Right ventricle myocardium inferior (tissue), 1 donor: ENCODE measurements around the gene MAP4K5. TPM values are rescaled to one million over a fixed set of nuclear protein-coding genes. Genes with fewer than 3 reads are reported as not detected.

ENCODE experiments used
- ATAC-seq: fragments of 200-7000 bp; cut with Tn5 transposase; one replicate; pipeline ENCODE4 v1.9.1; 2020; ENCODE audit warnings: mild to moderate bottlenecking, moderate library complexity
- DNase-seq: peaks from one replicate; pipeline ENCODE4 v3.0.0; 2021; ENCODE audit errors: missing footprints
- intact Hi-C: fragments of 100-400 bp; cut with DNase I; formaldehyde crosslinking; loops from one replicate; pipeline ENCODE4 v1.11.0; 2022
- total RNA-seq: library from RNA; stranded (reverse); fragmentation: NEBNext Ultra II Directional; extraction: Animal tissue kit (Norgen Biotek cat#: 25700); gene quantifications from one replicate; pipeline ENCODE4 v1.2.1, GENCODE V29; 2021
- donor health status: DM: no; HTN: yes; CAD: no; lungs with severe emphysema.

Gene MAP4K5
- total RNA-seq, 1 donor from 2014 or later: 14.3 TPM

GRCh38 chr14:50534416-50534815 lies 2.0 kb upstream of the MAP4K5 start:
- no peak for ATAC-seq
- DNase-seq: no peak
- intact Hi-C loops: loop anchor here (5.0 kb wide), 2 partner anchors 192 to 667 kb away; no protein-coding TSS in a partner anchor

GRCh38 chr14:50533806-50534205 lies 1.4 kb upstream of the MAP4K5 start:
- no peak for ATAC-seq
- intact Hi-C loops: loop anchor here (2.0 to 5.0 kb wide), 3 partner anchors 192 to 667 kb away; partner anchors contain the start of genes DMAC2L and L2HGDH
- no peak for DNase-seq

GRCh38 chr14:50533241-50533705 lies 904 bp upstream of the MAP4K5 start:
- ATAC-seq: no peak
- DNase-seq: no peak
- intact Hi-C loops: loop anchor here (2.0 to 5.0 kb wide), 3 partner anchors 191 to 666 kb away; partner anchors contain the start of genes DMAC2L and L2HGDH

- DNase-seq (peak; percentile 81), ATAC-seq (peak; percentile 38)
- intact Hi-C loops: loop anchor here (1.0 to 5.0 kb wide), 4 partner anchors 190 to 665 kb away; partner anchors contain the start of genes DMAC2L and L2HGDH
Measured at GRCh38 chr14:50531595-50532501, 521 bp downstream of the MAP4K5 start.

- intact Hi-C loops: loop anchor here (5.0 kb wide), 2 partner anchors 189 to 664 kb away; no protein-coding TSS in a partner anchor
- DNase-seq: no peak
Measured at GRCh38 chr14:50530794-50531365, 1.5 kb downstream of the MAP4K5 start.

GRCh38 chr14:50530358-50530757 lies 2.0 kb downstream of the MAP4K5 start:
- intact Hi-C loops: loop anchor here (5.0 kb wide), 2 partner anchors 188 to 663 kb away; no protein-coding TSS in a partner anchor
- no peak for ATAC-seq

More at GRCh38 chr14:50530794-50531365, 1.5 kb downstream of the MAP4K5 start:
- ATAC-seq: no peak

GRCh38 chr14:50529288-50530179 lies 2.8 kb downstream of the MAP4K5 start:
- DNase-seq: no peak
- no peak for ATAC-seq
- intact Hi-C loops: loop anchor here (5.0 kb wide), 2 partner anchors 187 to 662 kb away; no protein-coding TSS in a partner anchor

More at GRCh38 chr14:50530358-50530757, 2.0 kb downstream of the MAP4K5 start:
- DNase-seq: no peak

- intact Hi-C loops: no loop called here
- DNase-seq: no peak
- no peak for ATAC-seq
Measured at GRCh38 chr14:50528000-50528399, 4.4 kb downstream of the MAP4K5 start.

GRCh38 chr14:50524731-50525515 lies 7.4 kb downstream of the MAP4K5 start:
- intact Hi-C loops: no loop called here
- DNase-seq: no peak
- ATAC-seq: no peak

GRCh38 chr14:50524060-50524459 lies 8.3 kb downstream of the MAP4K5 start:
- intact Hi-C loops: no loop called here
- no peak for DNase-seq
- ATAC-seq: no peak

- ATAC-seq: no peak
- intact Hi-C loops: no loop called here
Measured at GRCh38 chr14:50523271-50524041, 8.9 kb downstream of the MAP4K5 start.

GRCh38 chr14:50521912-50522341 lies 10.4 kb downstream of the MAP4K5 start:
- DNase-seq (no peak), ATAC-seq (no peak)
- intact Hi-C loops: no loop called here

More at GRCh38 chr14:50523271-50524041, 8.9 kb downstream of the MAP4K5 start:
- DNase-seq: no peak

- intact Hi-C loops: no loop called here
- peak; percentile 56 for ATAC-seq
Measured at GRCh38 chr14:50520947-50521815, 11.2 kb downstream of the MAP4K5 start.

GRCh38 chr14:50516091-50516490 lies 16.3 kb downstream of the MAP4K5 start:
- no peak for ATAC-seq
- no peak for DNase-seq
- intact Hi-C loops: no loop called here

More at GRCh38 chr14:50520947-50521815, 11.2 kb downstream of the MAP4K5 start:
- no peak for DNase-seq

- intact Hi-C loops: no loop called here
Measured at GRCh38 chr14:50512463-50512862, 19.9 kb downstream of the MAP4K5 start.

GRCh38 chr14:50510157-50510556 lies 22.2 kb downstream of the MAP4K5 start:
- DNase-seq: no peak
- ATAC-seq: no peak
- intact Hi-C loops: no loop called here

More at GRCh38 chr14:50512463-50512862, 19.9 kb downstream of the MAP4K5 start:
- DNase-seq: no peak
- no peak for ATAC-seq
